ENCODE data around the gene AK5.

GRCh38 chr1:77543822-77544448, 262.1 kb downstream of the AK5 start:
- no peak for TF ChIP-seq CTCF (IDR thresholded peaks at IDR 0.05)
- no peak for TF ChIP-seq POLR2A (IDR thresholded peaks at IDR 0.05)
